OCI-LY1 (cell line): ENCODE data around the gene GNAO1.

Source experiments
- H2AFZ ChIP-seq: fragments of 200-600 bp; sonication (generic), shearing (Covaris generic); 2 replicates; pipeline ENCODE4 v1.6.0; 2014; ENCODE audit warnings: antibody characterized with exemption, mild to moderate bottlenecking, low read length
- H3F3A ChIP-seq: fragments of 200-600 bp; sonication (generic), shearing (Covaris generic); 2 replicates; pipeline ENCODE4 v1.6.0; 2014; ENCODE audit warnings: mild to moderate bottlenecking, antibody characterized with exemption, low read length, moderate library complexity; ENCODE audit not compliant: insufficient read depth
- H3K27ac ChIP-seq: fragments of 200-600 bp; sonication (generic); 2 replicates; pipeline ENCODE4 v1.5.1; 2014; ENCODE audit warnings: low read length, mixed run types, mild to moderate bottlenecking, low read depth; ENCODE audit not compliant: poor library complexity, severe bottlenecking
- H3K27me3 ChIP-seq: fragments of 200-600 bp; sonication (generic); 2 replicates; pipeline ENCODE4 v1.6.0; 2014; ENCODE audit warnings: antibody characterized with exemption, mild to moderate bottlenecking, low read length, moderate library complexity; ENCODE audit not compliant: insufficient read depth
- H3K36me3 ChIP-seq: fragments of 200-600 bp; sonication (generic); 2 replicates; pipeline ENCODE4 v1.6.1; 2014; ENCODE audit warnings: mild to moderate bottlenecking, antibody characterized with exemption, low read length, moderate library complexity, mixed read lengths; ENCODE audit not compliant: insufficient read depth
- H3K4me1 ChIP-seq: fragments of 200-600 bp; sonication (generic); 2 replicates; pipeline ENCODE4 v1.5.1; 2014; ENCODE audit warnings: mild to moderate bottlenecking, low read length, moderate library complexity; ENCODE audit not compliant: insufficient read depth, severe bottlenecking
- H3K4me2 ChIP-seq: fragments of 200-600 bp; sonication (generic), shearing (Covaris generic); 2 replicates; pipeline ENCODE4 v1.6.1; 2014; ENCODE audit warnings: low read length
- H3K4me3 ChIP-seq: fragments of 200-600 bp; sonication (generic); 2 replicates; pipeline ENCODE4 v1.5.1; 2014; ENCODE audit warnings: low read length, low read depth, mild to moderate bottlenecking, mixed read lengths; ENCODE audit not compliant: poor library complexity, severe bottlenecking
- H3K79me2 ChIP-seq: fragments of 200-600 bp; shearing (Covaris generic); 2 replicates; pipeline ENCODE4 v1.6.1; 2016; ENCODE audit warnings: mixed run types, low read length, mixed read lengths; ENCODE audit not compliant: insufficient read depth
- H3K9ac ChIP-seq: fragments of 200-600 bp; sonication (generic), shearing (Covaris generic); 2 replicates; pipeline ENCODE4 v1.6.1; 2014; ENCODE audit warnings: mild to moderate bottlenecking, low read length, mixed read lengths
- H3K9me2 ChIP-seq: fragments of 200-600 bp; sonication (generic), shearing (Covaris generic); 2 replicates; pipeline ENCODE4 v1.6.1; 2014; ENCODE audit warnings: low read depth, mild to moderate bottlenecking, low read length, mixed read lengths
- H3K9me3 ChIP-seq: fragments of 200-600 bp; shearing (Covaris generic); 2 replicates; pipeline ENCODE4 v1.6.1; 2014; ENCODE audit warnings: low read length, mixed read lengths
- H4K20me1 ChIP-seq: fragments of 200-600 bp; sonication (generic), shearing (Covaris generic); 2 replicates; pipeline ENCODE4 v1.6.0; 2016; ENCODE audit warnings: mild to moderate bottlenecking, low read length; ENCODE audit not compliant: insufficient read depth
- EZH2 ChIP-seq: fragments of 200-600 bp; sonication (generic), shearing (Covaris generic); IDR thresholded peaks from 2 replicates; pipeline ENCODE4 v1.8.0; 2017; ENCODE audit warnings: borderline replicate concordance, mixed run types, mild to moderate bottlenecking, antibody characterized with exemption, low read length, moderate library complexity, mixed read lengths
- TF ChIP-seq, protein P1 (sequence below): fragments of 200-600 bp; sonication (generic), shearing (Covaris generic); IDR thresholded peaks from 2 replicates; pipeline ENCODE4 v1.5.1; 2017; ENCODE audit warnings: mild to moderate bottlenecking, antibody characterized with exemption, low read length, moderate library complexity, mixed read lengths

GNAO1 gene

DNA sequence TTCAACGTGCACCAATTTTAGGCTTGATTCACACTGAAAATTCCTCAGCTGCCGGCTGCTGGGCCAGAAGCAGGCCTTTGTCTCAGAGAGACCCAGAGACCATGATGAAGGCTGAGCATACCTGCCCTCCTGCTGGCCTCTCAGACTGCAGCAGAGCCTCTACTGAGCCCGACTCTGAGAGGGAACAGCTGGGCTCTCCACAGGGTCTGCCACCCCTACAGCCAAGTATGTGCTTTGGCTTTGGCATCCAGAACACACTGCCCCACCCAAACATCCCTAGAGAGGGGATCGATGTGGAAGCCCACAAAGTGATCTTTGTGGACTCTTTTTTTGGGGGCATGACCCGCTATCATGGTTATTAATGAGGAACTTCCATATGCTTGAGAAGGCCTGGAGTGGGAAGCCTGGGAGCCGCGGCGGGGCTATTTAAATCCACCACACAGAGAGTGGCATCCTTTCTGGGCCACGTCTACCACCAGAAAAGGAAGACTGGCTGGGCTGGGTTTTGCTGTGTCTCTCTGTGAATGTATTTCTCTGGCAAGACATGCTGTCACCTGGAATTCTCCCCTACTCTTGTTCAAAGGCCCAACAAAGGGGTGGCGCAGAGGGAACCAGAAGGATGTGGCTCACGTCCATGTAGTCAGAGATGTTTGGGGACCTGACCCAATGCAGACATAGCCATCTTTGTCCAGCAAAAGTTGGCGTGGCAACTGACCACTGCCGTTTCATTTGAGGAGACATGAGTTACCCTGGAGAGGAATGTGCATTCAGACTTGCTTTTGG is 69.3 kb downstream of the GNAO1 start:
- Histone ChIP-seq H3F3A (no peaks in the 10 kb centered on the region), H3K9ac (no peak overlapping the region), H3K9me3 (no peaks in the 10 kb centered on the region), H3K36me3 (no peaks in the 10 kb centered on the region), H2AFZ (no peak overlapping the region), H3K4me2 (no peak overlapping the region), H4K20me1 (no peaks in the 10 kb centered on the region), H3K79me2 (no peaks in the 10 kb centered on the region), H3K27me3 (no peaks in the 10 kb centered on the region), H3K27ac (no peak overlapping the region), H3K4me3 (no peak overlapping the region), H3K9me2 (no peaks in the 10 kb centered on the region), H3K4me1 (no peaks in the 10 kb centered on the region)
- no peak for TF ChIP-seq EZH2
- TF ChIP-seq, protein P1, sequence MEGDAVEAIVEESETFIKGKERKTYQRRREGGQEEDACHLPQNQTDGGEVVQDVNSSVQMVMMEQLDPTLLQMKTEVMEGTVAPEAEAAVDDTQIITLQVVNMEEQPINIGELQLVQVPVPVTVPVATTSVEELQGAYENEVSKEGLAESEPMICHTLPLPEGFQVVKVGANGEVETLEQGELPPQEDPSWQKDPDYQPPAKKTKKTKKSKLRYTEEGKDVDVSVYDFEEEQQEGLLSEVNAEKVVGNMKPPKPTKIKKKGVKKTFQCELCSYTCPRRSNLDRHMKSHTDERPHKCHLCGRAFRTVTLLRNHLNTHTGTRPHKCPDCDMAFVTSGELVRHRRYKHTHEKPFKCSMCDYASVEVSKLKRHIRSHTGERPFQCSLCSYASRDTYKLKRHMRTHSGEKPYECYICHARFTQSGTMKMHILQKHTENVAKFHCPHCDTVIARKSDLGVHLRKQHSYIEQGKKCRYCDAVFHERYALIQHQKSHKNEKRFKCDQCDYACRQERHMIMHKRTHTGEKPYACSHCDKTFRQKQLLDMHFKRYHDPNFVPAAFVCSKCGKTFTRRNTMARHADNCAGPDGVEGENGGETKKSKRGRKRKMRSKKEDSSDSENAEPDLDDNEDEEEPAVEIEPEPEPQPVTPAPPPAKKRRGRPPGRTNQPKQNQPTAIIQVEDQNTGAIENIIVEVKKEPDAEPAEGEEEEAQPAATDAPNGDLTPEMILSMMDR, result no peak

DNA sequence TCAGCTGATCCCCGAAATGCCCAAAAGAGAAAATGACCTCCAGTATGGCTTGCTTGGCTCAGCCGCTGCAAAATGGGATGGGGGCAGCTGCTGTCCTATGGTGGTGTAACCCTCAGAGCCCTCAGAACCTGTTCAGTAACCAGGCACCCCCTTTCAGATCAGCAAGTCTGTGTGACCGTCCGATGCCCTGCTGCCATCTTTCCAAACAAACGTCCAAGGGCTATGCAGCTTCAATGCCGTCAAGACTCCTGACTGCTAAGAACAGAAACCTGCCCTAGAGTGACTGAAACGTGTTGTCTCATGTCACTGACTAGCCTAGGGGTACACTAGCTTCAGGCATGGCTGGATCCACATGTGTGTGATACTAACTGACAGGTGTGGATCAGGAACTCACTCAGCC is 70.4 kb downstream of the GNAO1 start:
- Histone ChIP-seq H3K36me3 (no peaks in the 10 kb centered on the region), H3K9me3 (no peaks in the 10 kb centered on the region), H4K20me1 (no peaks in the 10 kb centered on the region), H3K4me3 (no peak overlapping the region), H3K27me3 (no peaks in the 10 kb centered on the region), H3F3A (no peaks in the 10 kb centered on the region), H3K79me2 (no peaks in the 10 kb centered on the region), H3K27ac (no peak overlapping the region), H3K9ac (no peak overlapping the region), H3K9me2 (no peaks in the 10 kb centered on the region), H3K4me1 (no peaks in the 10 kb centered on the region), H3K4me2 (no peak overlapping the region), H2AFZ (no peak overlapping the region)
- TF ChIP-seq EZH2, result no peak
- TF ChIP-seq, protein P1, result no peak

DNA sequence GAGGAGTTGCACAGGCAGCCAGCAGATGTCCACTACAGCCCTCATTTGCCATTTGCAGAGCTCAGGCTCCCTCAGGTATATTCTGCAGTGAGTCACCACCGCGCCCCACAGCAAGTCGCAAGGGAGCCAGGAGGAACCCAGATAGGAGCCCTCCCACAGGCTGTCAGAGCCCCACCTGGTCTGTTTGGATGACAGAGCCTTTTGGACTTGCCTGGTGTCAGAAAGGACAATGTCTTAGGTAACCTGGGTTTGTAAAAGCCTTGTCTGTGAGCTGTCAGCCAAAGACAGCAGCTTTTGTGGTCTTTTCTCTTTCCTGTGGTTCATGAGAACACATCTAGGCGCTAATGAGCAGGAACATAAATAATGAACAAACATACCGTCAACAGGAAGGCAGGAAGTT is 70.9 kb downstream of the GNAO1 start:
- Histone ChIP-seq H3K9ac (no peak overlapping the region), H2AFZ (no peak overlapping the region), H3K4me3 (no peak overlapping the region), H3K4me2 (no peak overlapping the region), H3K4me1 (no peaks in the 10 kb centered on the region), H3K9me2 (no peaks in the 10 kb centered on the region), H4K20me1 (no peaks in the 10 kb centered on the region), H3K27ac (no peak overlapping the region), H3K36me3 (no peaks in the 10 kb centered on the region), H3F3A (no peaks in the 10 kb centered on the region), H3K27me3 (no peaks in the 10 kb centered on the region), H3K9me3 (no peaks in the 10 kb centered on the region), H3K79me2 (no peaks in the 10 kb centered on the region)
- TF ChIP-seq, protein P1, result no peak
- TF ChIP-seq EZH2, result no peak
